Measurements from ENCODE around the gene LAMA5. TPM values are rescaled to one million over a fixed set of nuclear protein-coding genes. Genes with fewer than 3 reads are reported as not detected.

Gene LAMA5
- total RNA-seq, 2 experiments from 2014 or later = 0.30 to 1.0 TPM

GRCh38 chr20:62325172-62325905 lies 41.8 kb downstream of the LAMA5 start:
- ChIA-PET CTCF (no interaction called here), POLR2A (no interaction called here)

DNA sequence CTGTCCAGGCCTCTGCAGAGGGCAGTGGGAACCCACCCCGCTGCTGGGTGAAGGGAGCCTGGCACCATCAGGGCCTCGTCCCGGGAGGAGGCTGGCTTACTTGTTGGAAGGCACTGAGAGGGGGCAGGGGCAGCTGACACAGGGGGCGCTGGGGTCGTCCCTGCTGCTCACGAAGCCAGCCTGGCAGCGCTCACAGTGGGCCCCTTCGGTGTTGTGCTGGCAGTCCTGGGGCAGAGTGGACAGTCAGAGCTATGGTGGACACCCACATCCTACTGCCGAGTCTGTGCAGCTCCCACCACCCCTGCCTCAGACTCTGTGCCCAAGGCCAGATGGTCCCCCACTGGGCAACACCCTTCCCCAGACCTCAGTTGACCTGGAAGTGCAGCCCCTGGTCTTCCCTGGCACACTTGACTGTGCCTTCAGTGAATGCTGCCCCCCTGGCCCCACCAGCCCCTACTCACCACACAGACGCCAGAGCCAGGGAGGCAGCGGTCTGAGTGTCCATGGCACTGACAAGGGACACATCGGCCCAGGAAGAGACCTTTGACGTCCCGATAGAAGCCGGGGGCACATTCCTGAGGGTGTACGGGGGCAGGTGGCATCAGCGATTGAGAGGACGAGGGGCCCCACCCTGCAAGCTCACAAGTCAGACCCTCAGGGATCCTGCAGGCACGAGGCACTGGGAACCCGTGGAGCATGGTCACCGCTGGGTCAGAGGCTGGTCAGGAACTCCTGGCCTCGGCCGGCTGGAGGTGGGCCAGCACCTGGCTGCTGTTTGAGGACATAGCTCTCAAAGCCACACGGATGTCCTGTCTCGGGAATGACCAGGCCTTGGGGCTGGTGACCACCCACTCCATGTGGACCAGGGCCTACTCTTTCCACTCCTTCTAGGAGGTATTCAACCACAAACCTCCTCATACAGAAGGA lies 42.9 kb downstream of the LAMA5 start:
- ChIA-PET POLR2A (no interaction called here), CTCF (no interaction called here)

GRCh38 chr20:62323146-62323979 lies 43.7 kb downstream of the LAMA5 start:
- CTCF ChIA-PET = interaction anchor here (0.6 kb wide), 1 partner anchor 16 kb away, joined by 3 read pairs; no protein-coding TSS in a partner anchor
- POLR2A ChIA-PET = no interaction called here

DNA sequence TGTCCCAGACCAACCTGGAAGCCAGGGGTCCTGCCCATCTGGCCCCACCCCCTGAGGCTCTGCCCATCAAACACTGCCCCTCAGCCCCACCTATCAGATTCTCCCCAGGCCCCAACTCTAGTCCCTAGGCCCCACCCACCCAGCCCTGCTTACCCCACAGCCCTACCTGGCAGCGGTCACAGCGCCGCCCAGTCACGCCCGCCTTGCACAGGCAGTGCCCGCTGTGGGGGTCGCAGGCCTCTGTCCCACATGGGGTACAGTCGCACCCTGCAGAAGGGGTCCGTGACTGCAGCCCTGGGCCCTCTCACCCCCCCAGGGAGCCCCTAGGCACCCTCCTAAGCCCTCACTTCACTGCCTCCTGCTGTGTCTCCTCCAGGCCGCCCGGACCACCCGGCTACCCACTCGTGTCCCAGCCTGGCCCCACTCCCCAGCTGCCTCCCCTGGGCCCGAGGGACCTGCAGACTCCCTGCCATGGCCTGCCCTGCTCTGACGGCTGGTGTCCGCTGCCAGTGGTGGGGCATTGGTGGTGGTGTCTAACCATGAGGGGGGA lies 44.5 kb downstream of the LAMA5 start:
- ChIA-PET POLR2A (no interaction called here), CTCF (no interaction called here)

GRCh38 chr20:62321975-62322374 lies 45.1 kb downstream of the LAMA5 start:
- ChIA-PET CTCF (no interaction called here), POLR2A (no interaction called here)

DNA sequence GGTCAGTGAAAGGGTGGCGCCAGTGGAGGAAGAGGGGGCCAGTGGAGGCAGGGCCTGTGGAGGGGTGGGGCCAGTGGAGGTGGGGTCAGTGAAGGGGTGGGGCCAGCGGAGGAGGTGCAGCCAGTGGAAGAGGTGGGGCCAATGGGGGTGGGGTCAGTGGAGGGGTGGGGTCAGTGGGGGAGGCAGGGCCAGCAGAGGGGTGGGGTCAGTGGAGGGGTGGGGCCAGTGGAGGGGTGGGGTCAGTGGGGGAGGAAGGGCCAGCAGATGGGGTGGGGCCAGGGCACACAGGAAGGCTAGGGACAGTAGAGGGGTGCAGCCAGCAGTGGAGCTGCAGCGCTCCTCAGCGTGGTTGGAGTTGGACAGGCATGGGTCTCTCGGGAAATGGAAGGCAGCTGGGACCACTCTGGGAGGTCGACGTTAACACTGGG lies 45.6 kb downstream of the LAMA5 start:
- ChIA-PET CTCF (no interaction called here), POLR2A (no interaction called here)

DNA sequence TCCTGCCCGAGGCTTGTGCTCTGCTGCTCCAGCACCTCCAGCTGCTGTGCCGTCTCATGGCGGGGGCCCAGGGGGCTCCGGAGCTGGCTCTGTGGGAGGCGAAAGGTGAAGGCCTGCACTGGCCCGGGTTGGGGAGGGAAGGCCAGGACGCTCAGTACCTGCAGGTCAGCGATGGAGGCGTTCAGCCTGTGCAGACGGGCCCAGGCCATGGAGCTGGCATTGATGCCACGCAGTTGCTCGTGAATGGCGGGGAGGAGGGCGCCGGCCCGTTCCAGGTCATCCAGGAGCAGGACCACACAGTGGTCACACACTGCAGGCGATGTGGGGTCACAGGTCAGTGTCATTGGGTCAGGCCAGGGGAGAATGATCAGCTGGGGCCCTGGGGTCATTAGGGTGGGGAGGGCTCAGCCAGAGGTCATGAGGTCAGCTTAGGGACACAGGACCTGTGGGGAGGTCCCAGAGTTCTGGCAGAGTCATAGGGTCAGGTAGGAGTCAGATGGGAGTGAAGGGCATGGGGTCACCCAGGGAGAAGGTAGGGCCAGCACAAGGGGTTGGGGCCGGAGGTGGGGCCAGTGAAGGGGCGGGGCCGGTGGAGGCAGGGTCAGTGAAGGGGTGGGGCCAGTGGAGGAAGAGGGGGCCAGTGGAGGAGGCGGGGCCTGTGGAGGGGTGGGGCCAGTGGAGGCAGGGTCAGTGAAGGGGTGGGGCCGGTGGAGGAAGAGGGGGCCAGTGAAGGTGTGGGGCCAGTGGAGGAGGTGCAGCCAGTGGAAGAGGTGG lies 46.3 kb downstream of the LAMA5 start:
- ChIA-PET CTCF (no interaction called here), POLR2A (no interaction called here)

DNA sequence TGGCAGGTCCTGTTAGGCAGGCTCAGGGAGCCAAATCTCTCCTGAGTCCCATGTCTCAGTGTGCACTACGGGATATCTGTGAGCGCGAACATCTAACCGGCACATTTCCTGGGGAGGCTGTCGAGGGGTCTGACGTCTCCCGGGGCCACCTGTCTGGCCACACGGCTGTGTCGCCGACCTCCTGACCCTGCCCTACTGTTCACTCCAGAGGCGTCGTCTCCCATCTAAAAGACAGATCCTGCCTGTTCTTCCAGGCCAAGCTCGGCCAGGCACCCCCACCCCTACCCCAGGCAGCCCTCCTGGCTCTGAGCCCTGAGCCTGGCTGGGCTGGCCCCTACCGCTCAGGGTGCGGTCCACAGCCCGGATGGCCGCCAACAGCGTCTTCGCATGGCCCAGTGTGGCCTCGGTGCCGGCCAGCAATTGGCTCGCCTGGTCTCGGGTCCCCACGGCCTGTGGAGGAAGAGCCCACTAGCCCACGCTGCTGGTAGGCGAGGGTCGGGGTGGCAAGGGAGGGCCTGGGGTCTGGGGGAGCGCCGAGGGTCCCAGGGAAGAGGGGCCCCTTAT lies 47.7 kb downstream of the LAMA5 start:
- POLR2A ChIA-PET = no interaction called here
- CTCF ChIA-PET = interaction anchor here (0.7 kb wide), 1 partner anchor 382 kb away, joined by 5 read pairs; no protein-coding TSS in a partner anchor

DNA sequence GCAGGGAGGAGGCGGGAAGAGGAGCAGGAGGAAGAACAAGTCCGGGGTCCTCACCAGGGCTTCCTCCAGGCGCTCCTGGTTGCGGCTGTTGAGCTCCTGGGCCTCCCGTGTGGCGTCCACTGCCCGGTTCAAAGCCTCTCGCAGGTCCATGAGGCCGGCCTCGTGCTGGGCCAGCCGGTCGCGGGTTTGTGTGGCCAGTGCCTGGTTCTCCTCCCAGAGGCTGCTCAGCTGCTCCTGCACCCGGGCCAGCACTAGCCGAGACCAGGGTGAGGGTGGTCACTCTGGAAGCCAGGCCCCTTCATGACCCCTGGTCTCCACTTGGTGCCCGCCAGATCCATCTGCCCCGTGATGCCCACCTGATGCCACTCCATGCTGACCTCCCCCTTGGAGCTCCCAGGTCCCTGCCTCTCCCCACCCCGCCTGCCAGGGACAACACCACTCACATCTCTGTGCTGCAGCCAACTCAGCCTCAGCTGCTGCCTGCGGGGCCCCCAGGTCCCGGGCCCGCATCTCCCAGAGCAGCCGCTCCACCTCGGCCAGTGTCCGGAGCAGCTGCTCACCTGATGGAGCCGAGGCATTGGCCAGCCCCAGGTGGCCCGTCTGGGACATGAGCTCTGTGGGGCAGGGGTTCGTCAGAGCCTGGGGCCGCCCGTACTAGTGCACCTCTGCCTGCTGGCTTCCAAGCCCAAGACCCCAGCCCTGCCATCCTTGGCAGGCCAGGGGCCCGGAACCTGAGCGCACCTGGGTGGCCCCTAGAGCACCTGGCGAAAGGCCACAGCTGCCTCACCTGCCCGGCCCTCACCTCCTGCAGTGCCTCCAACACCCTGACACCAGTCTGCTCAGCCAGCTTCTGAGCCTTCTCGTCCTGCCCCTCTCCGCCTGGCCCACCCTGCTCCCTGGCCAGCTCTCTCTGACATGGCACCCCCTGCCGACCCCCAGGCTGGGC lies 48.4 kb downstream of the LAMA5 start:
- ChIA-PET CTCF (no interaction called here), POLR2A (interaction anchor here (0.6 kb wide), 1 partner anchor 25 kb away, joined by 3 read pairs; no protein-coding TSS in a partner anchor)

- ChIA-PET POLR2A (interaction anchor here (0.5 kb wide), 1 partner anchor 82 kb away, joined by 7 read pairs; no protein-coding TSS in a partner anchor), CTCF (no interaction called here)
These were observed 49.9 kb downstream of the LAMA5 start for GRCh38 chr20:62317167-62317655.

- CTCF ChIA-PET = no interaction called here
- POLR2A ChIA-PET = no interaction called here
These were observed 50.6 kb downstream of the LAMA5 start for GRCh38 chr20:62316331-62317166.

DNA sequence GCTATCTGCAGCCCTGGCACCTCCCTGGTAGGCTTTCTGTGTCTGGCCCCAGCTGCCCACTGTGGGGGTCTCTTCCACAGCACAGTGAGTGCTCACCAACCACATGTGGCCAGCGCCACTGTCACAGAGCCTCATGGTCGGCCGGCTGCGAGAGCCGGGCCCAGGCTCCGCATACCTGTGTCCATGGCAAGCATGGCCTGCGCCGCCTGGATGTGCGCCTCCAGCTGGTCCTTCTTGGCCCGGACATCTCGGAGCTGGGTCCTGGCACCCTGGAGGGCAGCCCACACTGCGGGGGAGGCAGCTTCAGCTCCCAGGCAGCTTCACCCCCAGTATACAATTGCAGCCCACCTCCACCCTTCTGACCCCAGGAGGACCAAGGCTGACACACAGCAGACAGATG lies 51.3 kb downstream of the LAMA5 start:
- ChIA-PET CTCF (no interaction called here), POLR2A (no interaction called here)

GRCh38 chr20:62314711-62315302 lies 52.3 kb downstream of the LAMA5 start:
- ChIA-PET CTCF (no interaction called here), POLR2A (no interaction called here)

DNA sequence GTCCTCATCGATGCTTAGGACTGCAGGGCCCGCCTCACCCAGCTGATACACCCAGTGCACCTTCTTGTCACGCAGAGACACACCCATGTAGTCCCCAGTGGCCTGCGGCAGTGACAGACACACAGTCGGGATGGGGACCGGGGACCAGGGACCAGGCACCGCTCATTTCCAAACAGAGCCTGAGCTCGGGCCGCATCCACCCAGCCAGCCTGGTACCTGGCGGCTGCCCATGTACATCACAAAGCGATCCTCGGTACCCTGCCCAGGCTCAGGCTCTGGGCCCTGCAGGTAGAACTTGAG lies 52.8 kb downstream of the LAMA5 start:
- POLR2A ChIA-PET = no interaction called here

GRCh38 chr20:62313460-62314338 lies 53.4 kb downstream of the LAMA5 start:
- ChIA-PET POLR2A (no interaction called here), CTCF (no interaction called here)

More for the DNA sequence above, 52.8 kb downstream of the LAMA5 start:
- CTCF ChIA-PET = no interaction called here

- POLR2A ChIA-PET = no interaction called here
These were observed 54.1 kb downstream of the LAMA5 start for GRCh38 chr20:62313021-62313420.

More at GRCh38 chr20:62313021-62313420, 54.1 kb downstream of the LAMA5 start:
- CTCF ChIA-PET = no interaction called here

Data from activated CD8-positive, alpha-beta memory T cell treated with anti-CD3 and anti-CD28 coated beads for 36 hours (primary cell).